ENCODE data around the gene TLE2. TPM values are rescaled to one million over a fixed set of nuclear protein-coding genes. Genes with fewer than 3 reads are reported as not detected.

TLE2 gene
- total and polyA plus RNA-seq, 9 of the 15 experiments (the other 6 are each of a cell fraction or from before 2014, with no cell fraction given), result 0.35 to 13.1 (median 6.2) TPM

GRCh38 chr19:2950286-2951124 is 78.6 kb downstream of the TLE2 start (continued):
- TF ChIP-seq ETS2 (tag; IDR thresholded peaks at IDR 0.05; ENCODE audit: borderline replicate concordance, poor library complexity, severe bottlenecking) (no peak), ZNF431 (CRISPR knock-in tag; IDR thresholded peaks at IDR 0.05) (0 out of 2 replicates have a peak, but pooled peaks have one; percentile 56), MAFK (IDR thresholded peaks at IDR 0.05; ENCODE audit: low read length) (peak; percentile 5; the same call in 1 of the 2 replicates), ZBED1 (IDR thresholded peaks at IDR 0.05) (0 out of 2 replicates have a peak, but pooled peaks have one; percentile 6), TSC22D4 (tag; IDR thresholded peaks at IDR 0.05) (no peak), BRD4 (IDR thresholded peaks at IDR 0.05) (peak; percentile 96; the same call in 1 of the 2 replicates), NR2C1 (IDR thresholded peaks at IDR 0.05) (peak; percentile 100), NR2C1 (tag; IDR thresholded peaks at IDR 0.05) (peak; percentile 100), NR2F6 (CRISPR knock-in tag; IDR thresholded peaks at IDR 0.05) (peak; percentile 84; the same call in 1 of the 2 replicates), MECOM (CRISPR knock-in tag; IDR thresholded peaks at IDR 0.05) (0 out of 2 replicates have a peak, but pooled peaks have one; percentile 49), RBFOX2 (IDR thresholded peaks at IDR 0.05; ENCODE audit: low read depth, low read length) (peak; percentile 100), HLTF (IDR thresholded peaks at IDR 0.05) (peak; percentile 88), CREB3L1 (IDR thresholded peaks at IDR 0.05; ENCODE audit: borderline replicate concordance, low read depth) (peak; percentile 88), ZNF212 (CRISPR knock-in tag; IDR thresholded peaks at IDR 0.05) (peak; percentile 83; the same call in 1 of the 2 replicates), ZBTB7A (IDR thresholded peaks at IDR 0.05; ENCODE audit: borderline replicate concordance, control insufficient read depth, low read depth, low read length) (0 out of 2 replicates have a peak, but pooled peaks have one; percentile 78), SUPT5H (IDR thresholded peaks at IDR 0.05) (peak; percentile 99), CREB1 (IDR thresholded peaks at IDR 0.05) (peak; percentile 49), CREB1 (CRISPR knock-in tag; IDR thresholded peaks at IDR 0.05) (peak; percentile 27; the same call in 1 of the 2 replicates), ZNF197 (CRISPR knock-in tag; IDR thresholded peaks at IDR 0.05; ENCODE audit: low read depth) (no peak; the same call in 1 of the 2 replicates), NR1H2 (CRISPR knock-in tag; IDR thresholded peaks at IDR 0.05) (no peak), ZNF717 (CRISPR knock-in tag; IDR thresholded peaks at IDR 0.05) (peak; percentile 55; the same call in 1 of the 2 replicates), TAF7 (tag; IDR thresholded peaks at IDR 0.05) (peak; percentile 91), SMAD1 (IDR thresholded peaks at IDR 0.05; ENCODE audit: low read depth, low read length, partially characterized antibody) (peak; percentile 19)
- TF ChIP-seq, protein P1, sequence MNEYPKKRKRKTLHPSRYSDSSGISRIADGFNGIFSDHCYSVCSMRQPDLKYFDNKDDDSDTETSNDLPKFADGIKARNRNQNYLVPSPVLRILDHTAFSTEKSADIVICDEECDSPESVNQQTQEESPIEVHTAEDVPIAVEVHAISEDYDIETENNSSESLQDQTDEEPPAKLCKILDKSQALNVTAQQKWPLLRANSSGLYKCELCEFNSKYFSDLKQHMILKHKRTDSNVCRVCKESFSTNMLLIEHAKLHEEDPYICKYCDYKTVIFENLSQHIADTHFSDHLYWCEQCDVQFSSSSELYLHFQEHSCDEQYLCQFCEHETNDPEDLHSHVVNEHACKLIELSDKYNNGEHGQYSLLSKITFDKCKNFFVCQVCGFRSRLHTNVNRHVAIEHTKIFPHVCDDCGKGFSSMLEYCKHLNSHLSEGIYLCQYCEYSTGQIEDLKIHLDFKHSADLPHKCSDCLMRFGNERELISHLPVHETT (CRISPR knock-in tag; conservative IDR thresholded peaks at IDR 0.05 in 1 of 2, IDR thresholded peaks at IDR 0.05 in 1 of 2), result peak in 1 of 2 experiments; percentile 98; a peak in 2 of 4 replicates
- TF ChIP-seq, protein P2, sequence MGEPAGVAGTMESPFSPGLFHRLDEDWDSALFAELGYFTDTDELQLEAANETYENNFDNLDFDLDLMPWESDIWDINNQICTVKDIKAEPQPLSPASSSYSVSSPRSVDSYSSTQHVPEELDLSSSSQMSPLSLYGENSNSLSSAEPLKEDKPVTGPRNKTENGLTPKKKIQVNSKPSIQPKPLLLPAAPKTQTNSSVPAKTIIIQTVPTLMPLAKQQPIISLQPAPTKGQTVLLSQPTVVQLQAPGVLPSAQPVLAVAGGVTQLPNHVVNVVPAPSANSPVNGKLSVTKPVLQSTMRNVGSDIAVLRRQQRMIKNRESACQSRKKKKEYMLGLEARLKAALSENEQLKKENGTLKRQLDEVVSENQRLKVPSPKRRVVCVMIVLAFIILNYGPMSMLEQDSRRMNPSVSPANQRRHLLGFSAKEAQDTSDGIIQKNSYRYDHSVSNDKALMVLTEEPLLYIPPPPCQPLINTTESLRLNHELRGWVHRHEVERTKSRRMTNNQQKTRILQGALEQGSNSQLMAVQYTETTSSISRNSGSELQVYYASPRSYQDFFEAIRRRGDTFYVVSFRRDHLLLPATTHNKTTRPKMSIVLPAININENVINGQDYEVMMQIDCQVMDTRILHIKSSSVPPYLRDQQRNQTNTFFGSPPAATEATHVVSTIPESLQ (CRISPR knock-in tag; IDR thresholded peaks at IDR 0.05), result peak; percentile 95
